ENCODE measurements around the gene PTTG1IP.
"Not testable (repeated sequence)": the region's sequence is repeated elsewhere in the genome, so short reads cannot be mapped to it uniquely, and the experiment has no call there.

The PTTG1IP gene

GRCh38 chr21:44873356-44874239 is at the start of gene PTTG1IP:
Gene PTTG1IP (minus strand): TSS chr21:44873690. CDS start chr21:44873616, 74 bp downstream.
- peak; percentile 99 for DNase-seq (ENCODE audit: low read depth in 2 of 2)

- DNase-seq (ENCODE audit: low read depth in 2 of 2): no peak
Observed at GRCh38 chr21:44921928-44922327, 48.4 kb upstream of the PTTG1IP start.

- DNase-seq (ENCODE audit: low read depth in 2 of 2): peak in 1 of 2 donors; percentile 64
Observed at GRCh38 chr21:44920694-44921604, 47.5 kb upstream of the PTTG1IP start, which contains the start of gene ITGB2. Gene ITGB2 (minus strand): TSS chr21:44920899. CDS start chr21:44910782, 10,117 bp downstream.

- no peak for DNase-seq (ENCODE audit: low read depth in 2 of 2)
Observed at GRCh38 chr21:44919913-44920693, 46.6 kb upstream of the PTTG1IP start.

GRCh38 chr21:44919111-44919912 is 45.8 kb upstream of the PTTG1IP start:
- no peak for DNase-seq (ENCODE audit: low read depth in 2 of 2)

- DNase-seq (ENCODE audit: low read depth in 2 of 2): no peak
Observed at GRCh38 chr21:44918581-44919033, 45.1 kb upstream of the PTTG1IP start.

- DNase-seq (ENCODE audit: low read depth in 2 of 2): no peak
Observed at GRCh38 chr21:44918107-44918470, 44.6 kb upstream of the PTTG1IP start.

- DNase-seq (ENCODE audit: low read depth in 2 of 2): no peak
Observed at GRCh38 chr21:44917446-44918106, 44.1 kb upstream of the PTTG1IP start.

GRCh38 chr21:44916965-44917364 is 43.5 kb upstream of the PTTG1IP start:
- no peak for DNase-seq (ENCODE audit: low read depth in 2 of 2)

- no peak for DNase-seq (ENCODE audit: low read depth in 2 of 2)
Observed at GRCh38 chr21:44914176-44914874, 40.8 kb upstream of the PTTG1IP start.

GRCh38 chr21:44913425-44914175 is 40.1 kb upstream of the PTTG1IP start:
- DNase-seq (ENCODE audit: low read depth in 2 of 2): no peak

GRCh38 chr21:44912506-44913412 is 39.3 kb upstream of the PTTG1IP start:
- not testable (repeated sequence) for DNase-seq (ENCODE audit: low read depth in 2 of 2)

- no peak for DNase-seq (ENCODE audit: low read depth in 2 of 2)
Observed at GRCh38 chr21:44912158-44912473, 38.6 kb upstream of the PTTG1IP start.

- no peak for DNase-seq (ENCODE audit: low read depth in 2 of 2)
Observed at GRCh38 chr21:44911384-44912157, 38.1 kb upstream of the PTTG1IP start.

GRCh38 chr21:44911068-44911383 is 37.5 kb upstream of the PTTG1IP start:
- no peak for DNase-seq (ENCODE audit: low read depth in 2 of 2)

GRCh38 chr21:44910229-44911067 is 37.0 kb upstream of the PTTG1IP start:
- no peak for DNase-seq (ENCODE audit: low read depth in 2 of 2)

Data from activated CD4-positive, alpha-beta T cell treated with anti-CD3 and anti-CD28 coated beads for 24 hours (primary cell).